ENCODE results near the gene PPP2R5E. TPM values are rescaled to one million over a fixed set of nuclear protein-coding genes. Genes with fewer than 3 reads are reported as not detected.

Gene PPP2R5E
- total RNA-seq, 1 donor from 2014 or later: 43.7 TPM

DNA sequence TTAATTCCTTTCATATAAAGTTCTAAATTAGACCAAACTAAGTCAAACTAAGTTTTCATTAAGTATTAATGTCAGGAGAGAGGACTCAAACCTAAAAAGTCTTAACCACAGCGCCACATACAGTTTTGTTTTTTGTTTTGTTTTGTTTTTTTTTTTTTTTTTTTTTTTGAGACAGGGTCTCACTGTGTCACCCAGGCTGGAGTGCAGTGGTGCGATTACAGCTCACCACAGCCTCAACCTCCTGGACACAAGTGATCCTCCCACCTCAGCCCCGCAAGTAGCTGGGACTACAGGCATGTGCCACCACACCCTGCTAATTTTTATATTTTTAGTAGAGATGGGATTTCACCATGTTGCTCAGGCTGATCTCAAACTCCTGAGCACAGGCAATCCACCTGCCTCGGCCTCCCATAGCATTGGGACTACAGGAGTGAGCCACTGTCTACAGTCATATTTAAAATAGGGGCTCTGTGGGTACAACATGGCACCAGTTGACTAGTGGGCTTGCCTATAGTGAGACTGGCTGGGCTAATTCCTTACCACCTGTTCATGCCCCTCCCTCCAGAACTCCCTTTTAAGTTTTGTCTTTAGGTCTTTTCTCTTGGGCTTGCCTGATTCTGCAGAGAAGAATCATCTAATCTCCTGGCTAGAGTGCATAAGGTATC lies 110.2 kb downstream of the PPP2R5E start:
- no peak for TF ChIP-seq CTCF (IDR thresholded peaks at IDR 0.05; ENCODE audit: unreplicated experiment)
- Mint-ChIP-seq H3K9me3 (ENCODE audit: unreplicated experiment) (no peaks in the 10 kb centered on the region), H3K27me3 (ENCODE audit: unreplicated experiment) (no peaks in the 10 kb centered on the region), H3K27ac (ENCODE audit: unreplicated experiment) (no peak overlapping the region), H3K4me3 (ENCODE audit: unreplicated experiment) (no peak overlapping the region), H3K36me3 (ENCODE audit: low read depth, unreplicated experiment) (no peaks in the 10 kb centered on the region), H3K4me1 (ENCODE audit: unreplicated experiment) (peaks cover 49% of the 10 kb centered on the region)
- DNase-seq (ENCODE audit: low spot score): no peak

DNA sequence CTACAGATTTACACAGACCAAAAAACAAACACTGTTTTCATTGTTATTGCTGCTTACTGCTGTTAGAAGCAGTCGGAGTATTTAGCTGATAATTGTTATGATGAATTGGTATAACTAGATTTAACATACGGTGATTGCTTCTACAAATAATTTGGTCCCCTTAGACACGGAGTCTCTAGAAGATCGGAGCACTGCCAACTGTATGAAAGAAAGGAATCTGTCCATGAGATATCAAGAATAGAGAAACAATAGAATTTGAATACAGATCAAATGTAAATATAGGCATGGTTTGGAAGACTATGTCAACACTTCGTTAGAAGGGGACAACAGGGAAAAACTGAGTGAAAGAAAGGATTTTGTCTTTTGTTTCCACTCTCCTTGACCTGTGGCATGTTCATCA lies 110.9 kb downstream of the PPP2R5E start:
- Mint-ChIP-seq H3K27me3 (ENCODE audit: unreplicated experiment) (no peaks in the 10 kb centered on the region), H3K27ac (ENCODE audit: unreplicated experiment) (peak overlapping the region; percentile 18), H3K9me3 (ENCODE audit: unreplicated experiment) (no peaks in the 10 kb centered on the region), H3K4me3 (ENCODE audit: unreplicated experiment) (no peak overlapping the region), H3K36me3 (ENCODE audit: low read depth, unreplicated experiment) (no peaks in the 10 kb centered on the region), H3K4me1 (ENCODE audit: unreplicated experiment) (peaks cover 43% of the 10 kb centered on the region)
- DNase-seq (ENCODE audit: low spot score): no peak
- no peak for TF ChIP-seq CTCF (IDR thresholded peaks at IDR 0.05; ENCODE audit: unreplicated experiment)

- no peak for TF ChIP-seq CTCF (IDR thresholded peaks at IDR 0.05; ENCODE audit: unreplicated experiment)
- Mint-ChIP-seq H3K27me3 (ENCODE audit: unreplicated experiment) (no peaks in the 10 kb centered on the region), H3K36me3 (ENCODE audit: low read depth, unreplicated experiment) (no peaks in the 10 kb centered on the region), H3K9me3 (ENCODE audit: unreplicated experiment) (no peaks in the 10 kb centered on the region), H3K4me3 (ENCODE audit: unreplicated experiment) (no peak overlapping the region), H3K27ac (ENCODE audit: unreplicated experiment) (no peak overlapping the region), H3K4me1 (ENCODE audit: unreplicated experiment) (peaks cover 36% of the 10 kb centered on the region)
- no peak for DNase-seq (ENCODE audit: low spot score)
These were observed 111.7 kb downstream of the PPP2R5E start for GRCh38 chr14:63431466-63431865.

- TF ChIP-seq CTCF (IDR thresholded peaks at IDR 0.05; ENCODE audit: unreplicated experiment): no peak
- no peaks in the 10 kb centered on the region for H3K27me3 Mint-ChIP-seq (ENCODE audit: unreplicated experiment)
- no peak overlapping the region for H3K4me3 Mint-ChIP-seq (ENCODE audit: unreplicated experiment)
- H3K36me3 Mint-ChIP-seq (ENCODE audit: low read depth, unreplicated experiment): no peaks in the 10 kb centered on the region
- no peaks in the 10 kb centered on the region for H3K9me3 Mint-ChIP-seq (ENCODE audit: unreplicated experiment)
- H3K4me1 Mint-ChIP-seq (ENCODE audit: unreplicated experiment): peaks cover 13% of the 10 kb centered on the region
- no peak overlapping the region for H3K27ac Mint-ChIP-seq (ENCODE audit: unreplicated experiment)
- no peak for DNase-seq (ENCODE audit: low spot score)
These were observed 114.7 kb downstream of the PPP2R5E start for GRCh38 chr14:63428486-63428885.

GRCh38 chr14:63426838-63427352 lies 116.3 kb downstream of the PPP2R5E start:
- H3K4me3 Mint-ChIP-seq (ENCODE audit: unreplicated experiment): no peak overlapping the region
- H3K9me3 Mint-ChIP-seq (ENCODE audit: unreplicated experiment): no peaks in the 10 kb centered on the region
- H3K4me1 Mint-ChIP-seq (ENCODE audit: unreplicated experiment): peaks cover 2% of the 10 kb centered on the region
- no peak for TF ChIP-seq CTCF (IDR thresholded peaks at IDR 0.05; ENCODE audit: unreplicated experiment)
- no peaks in the 10 kb centered on the region for H3K27me3 Mint-ChIP-seq (ENCODE audit: unreplicated experiment)
- H3K27ac Mint-ChIP-seq (ENCODE audit: unreplicated experiment): no peak overlapping the region
- no peaks in the 10 kb centered on the region for H3K36me3 Mint-ChIP-seq (ENCODE audit: low read depth, unreplicated experiment)
- DNase-seq (ENCODE audit: low spot score): no peak

Measured in endothelial cell (in vitro differentiated cells).